Body of pancreas (tissue), 4 donors: ENCODE measurements around the gene KLK1.
A peak's percentile ranks its signal among the peaks of the same experiment; 100 is the strongest.

ENCODE experiments used
- POLR2A ChIP-seq, 3 donors: fragments of 450-650 bp; IDR thresholded peaks; one replicate each; pipeline ENCODE4 v1.6.1; 2016; ENCODE audit warnings: antibody characterized with exemption in 3 of 3, mild to moderate bottlenecking in 2 of 3
- TF ChIP-seq, protein P1 (sequence below), 7 experiments: fragments of 450-650 bp in 4 of 7; fragments of 200-600 bp in 3 of 7; sonication (generic) in 3 of 7; IDR thresholded peaks; one replicate each; pipeline ENCODE4 v1.5.1; 2016 to 2019; ENCODE audit warnings: antibody characterized with exemption in 7 of 7

DNA sequence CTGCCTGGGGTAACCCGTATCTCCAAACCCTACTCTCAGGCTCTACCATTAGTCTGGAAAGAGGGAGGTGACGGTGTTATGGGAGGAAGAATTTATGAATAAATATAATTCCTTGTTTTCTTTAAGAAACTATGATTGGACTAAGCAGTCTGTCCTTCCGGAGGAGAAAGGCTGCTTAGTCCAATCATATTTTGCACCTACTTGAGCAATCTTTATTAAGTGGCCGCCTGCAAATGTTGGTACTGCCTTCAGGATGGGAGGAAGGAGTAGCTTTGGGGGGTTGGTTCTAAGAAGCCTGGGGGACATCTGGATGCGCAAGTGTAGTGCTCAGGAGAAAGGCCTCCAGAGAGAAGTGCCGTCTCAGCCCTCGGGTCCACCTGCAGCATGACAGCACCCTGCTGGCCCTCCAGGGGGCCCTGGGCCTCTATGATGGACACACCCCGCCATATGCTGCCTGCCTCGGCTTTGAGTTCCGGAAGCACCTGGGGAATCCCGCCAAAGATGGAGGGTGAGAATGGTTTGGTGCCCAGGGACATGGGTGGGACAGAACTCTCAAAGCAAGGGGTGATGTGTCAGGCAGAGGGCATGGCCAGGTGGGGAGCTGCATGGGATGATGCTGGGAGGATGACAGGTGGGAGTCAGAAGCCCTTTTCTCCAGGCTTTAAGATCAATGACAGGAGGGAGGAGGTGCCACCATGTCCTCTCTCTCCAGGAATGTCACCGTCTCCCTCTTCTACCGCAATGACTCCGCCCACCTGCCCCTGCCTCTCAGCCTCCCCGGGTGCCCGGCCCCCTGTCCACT, 29.3 kb downstream of the KLK1 start:
- TF ChIP-seq, protein P1, sequence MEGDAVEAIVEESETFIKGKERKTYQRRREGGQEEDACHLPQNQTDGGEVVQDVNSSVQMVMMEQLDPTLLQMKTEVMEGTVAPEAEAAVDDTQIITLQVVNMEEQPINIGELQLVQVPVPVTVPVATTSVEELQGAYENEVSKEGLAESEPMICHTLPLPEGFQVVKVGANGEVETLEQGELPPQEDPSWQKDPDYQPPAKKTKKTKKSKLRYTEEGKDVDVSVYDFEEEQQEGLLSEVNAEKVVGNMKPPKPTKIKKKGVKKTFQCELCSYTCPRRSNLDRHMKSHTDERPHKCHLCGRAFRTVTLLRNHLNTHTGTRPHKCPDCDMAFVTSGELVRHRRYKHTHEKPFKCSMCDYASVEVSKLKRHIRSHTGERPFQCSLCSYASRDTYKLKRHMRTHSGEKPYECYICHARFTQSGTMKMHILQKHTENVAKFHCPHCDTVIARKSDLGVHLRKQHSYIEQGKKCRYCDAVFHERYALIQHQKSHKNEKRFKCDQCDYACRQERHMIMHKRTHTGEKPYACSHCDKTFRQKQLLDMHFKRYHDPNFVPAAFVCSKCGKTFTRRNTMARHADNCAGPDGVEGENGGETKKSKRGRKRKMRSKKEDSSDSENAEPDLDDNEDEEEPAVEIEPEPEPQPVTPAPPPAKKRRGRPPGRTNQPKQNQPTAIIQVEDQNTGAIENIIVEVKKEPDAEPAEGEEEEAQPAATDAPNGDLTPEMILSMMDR (IDR thresholded peaks at IDR 0.05), result peak in 5 of 7 experiments; percentile 13 to 63 (median 44)
- TF ChIP-seq POLR2A (IDR thresholded peaks at IDR 0.05), result peak in 1 of 3 donors; percentile 13
